Thyroid gland (tissue), 4 donors: ENCODE measurements around the gene KNCN.

Experiments
- POLR2A ChIP-seq, 2 donors: fragments of 450-650 bp; IDR thresholded peaks; one replicate each; pipeline ENCODE4 v1.6.1; 2017; ENCODE audit warnings: antibody characterized with exemption in 2 of 2, mild to moderate bottlenecking in 2 of 2, moderate library complexity in 1 of 2
- TF ChIP-seq, protein P1 (sequence below), 6 experiments: fragments of 200-600 bp in 3 of 6; fragments of 450-650 bp in 3 of 6; sonication (generic) in 3 of 6; IDR thresholded peaks; one replicate each; pipeline ENCODE4 v1.5.1; 2016 to 2019; ENCODE audit warnings: antibody characterized with exemption in 6 of 6, mild to moderate bottlenecking in 2 of 6, inconsistent platforms in 1 of 6, moderate library complexity in 1 of 6

DNA sequence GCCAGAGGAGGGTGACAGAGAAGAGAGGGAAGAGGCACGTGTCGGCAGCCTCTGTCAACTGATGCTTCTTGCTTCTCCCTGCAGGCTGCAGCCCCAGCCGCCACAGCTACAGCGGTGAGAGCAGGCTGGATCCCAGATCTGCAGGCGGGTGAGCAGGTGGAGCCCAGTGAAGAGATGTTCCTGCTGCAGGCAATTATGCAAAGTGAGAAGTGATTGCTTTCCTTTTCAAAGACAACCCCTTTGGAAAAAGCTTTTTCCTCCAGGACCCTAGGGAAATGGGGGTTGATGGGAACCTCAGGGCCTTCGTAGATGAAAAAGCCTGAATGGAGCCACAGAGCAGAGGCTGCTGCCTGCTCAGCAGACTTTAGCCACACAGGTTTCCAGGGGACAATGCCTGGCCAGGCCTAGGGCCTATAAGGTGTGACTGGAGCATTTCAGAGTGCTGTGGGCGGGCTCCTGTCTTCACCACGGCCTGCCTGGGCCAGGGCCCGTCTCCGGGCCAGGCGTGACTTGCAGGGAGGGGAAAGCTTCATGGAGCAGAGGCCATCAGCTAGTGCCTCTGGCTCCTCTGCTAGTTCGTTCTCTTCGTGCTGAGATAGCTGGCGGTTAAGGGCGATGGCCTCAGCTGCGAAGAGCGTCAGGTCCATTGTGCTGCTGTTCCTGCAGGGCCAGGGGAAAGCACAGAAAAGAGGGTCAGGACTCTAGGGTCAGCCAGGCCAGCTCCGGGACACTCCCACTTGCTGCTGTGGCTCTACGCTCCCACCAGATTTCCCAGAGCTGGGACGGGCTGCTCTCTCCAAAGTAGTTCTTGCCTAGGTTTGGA, 6.9 kb upstream of the KNCN start:
- TF ChIP-seq, protein P1, sequence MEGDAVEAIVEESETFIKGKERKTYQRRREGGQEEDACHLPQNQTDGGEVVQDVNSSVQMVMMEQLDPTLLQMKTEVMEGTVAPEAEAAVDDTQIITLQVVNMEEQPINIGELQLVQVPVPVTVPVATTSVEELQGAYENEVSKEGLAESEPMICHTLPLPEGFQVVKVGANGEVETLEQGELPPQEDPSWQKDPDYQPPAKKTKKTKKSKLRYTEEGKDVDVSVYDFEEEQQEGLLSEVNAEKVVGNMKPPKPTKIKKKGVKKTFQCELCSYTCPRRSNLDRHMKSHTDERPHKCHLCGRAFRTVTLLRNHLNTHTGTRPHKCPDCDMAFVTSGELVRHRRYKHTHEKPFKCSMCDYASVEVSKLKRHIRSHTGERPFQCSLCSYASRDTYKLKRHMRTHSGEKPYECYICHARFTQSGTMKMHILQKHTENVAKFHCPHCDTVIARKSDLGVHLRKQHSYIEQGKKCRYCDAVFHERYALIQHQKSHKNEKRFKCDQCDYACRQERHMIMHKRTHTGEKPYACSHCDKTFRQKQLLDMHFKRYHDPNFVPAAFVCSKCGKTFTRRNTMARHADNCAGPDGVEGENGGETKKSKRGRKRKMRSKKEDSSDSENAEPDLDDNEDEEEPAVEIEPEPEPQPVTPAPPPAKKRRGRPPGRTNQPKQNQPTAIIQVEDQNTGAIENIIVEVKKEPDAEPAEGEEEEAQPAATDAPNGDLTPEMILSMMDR (IDR thresholded peaks at IDR 0.05): no peak
- no peak for TF ChIP-seq POLR2A (IDR thresholded peaks at IDR 0.05)
